HepG2 (cell line): ENCODE results near the gene SMAD3. TPM values are rescaled to one million over a fixed set of nuclear protein-coding genes. Genes with fewer than 3 reads are reported as not detected.
A peak's percentile ranks its signal among the peaks of the same experiment; 100 is the strongest.

Experiments used
- SNAPC2 ChIP-seq: sonication (generic); formaldehyde crosslinking; IDR thresholded peaks from 2 replicates; pipeline ENCODE4 v1.8.1; 2022; ENCODE audit warnings: mild to moderate bottlenecking, missing genetic modification reagents
- SOX5 ChIP-seq: IDR thresholded peaks from 2 replicates; pipeline ENCODE4 v1.6.1; 2016; ENCODE audit warnings: borderline replicate concordance
- TCF7 ChIP-seq: sonication (generic); IDR thresholded peaks from 2 replicates; pipeline ENCODE4 v1.6.1; 2016; ENCODE audit warnings: antibody characterized with exemption, low read depth
- TEAD3 ChIP-seq: optimal IDR thresholded peaks from 2 replicates; pipeline ENCODE3; 2016; ENCODE audit warnings: borderline replicate concordance
- TOE1 ChIP-seq: sonication (generic); formaldehyde crosslinking; IDR thresholded peaks from 2 replicates; pipeline ENCODE4 v1.4.0; 2020; ENCODE audit warnings: mild to moderate bottlenecking, missing genetic modification reagents
- ZNF687 ChIP-seq: sonication (generic); formaldehyde crosslinking; IDR thresholded peaks from 2 replicates; pipeline ENCODE4 v1.5.1; 2020; ENCODE audit warnings: mild to moderate bottlenecking, missing genetic modification reagents, moderate library complexity
- ZNF850 ChIP-seq: sonication (generic); formaldehyde crosslinking; conservative IDR thresholded peaks from 2 replicates; pipeline ENCODE4 v1.9.0; 2021; ENCODE audit warnings: mild to moderate bottlenecking, missing genetic modification reagents
- polyA plus RNA-seq, 8 experiments: library from polyadenylated mRNA; depleted of rRNA in 3 of 8; stranded (reverse) in 7 of 8; unstranded in 1 of 8; fragments of >200 nt; fragmentation: Illumina TruSeq in 4 of 8; extraction: Trizol in 4 of 8; gene quantifications; 2 replicates each; pipeline versions ENCODE4 v1.2.1 to v1.2.3, GENCODE V29; 2011 to 2016; ENCODE audit warnings: low read depth in 4 of 8, missing spikeins in 1 of 8, mixed read lengths in 1 of 8; ENCODE audit not compliant: insufficient read depth in 1 of 8
- total RNA-seq, 5 experiments: library from RNA; depleted of rRNA; stranded (reverse); fragments of >200 nt; fragmentation: Illumina TruSeq; extraction: Trizol; gene quantifications; 2 replicates each; pipeline ENCODE4 v1.2.3, GENCODE V29; 2016; ENCODE audit warnings: low read depth in 1 of 5
- TF ChIP-seq, protein P1 (sequence below): IDR thresholded peaks from 2 replicates; pipeline ENCODE4 v1.6.1; 2016; ENCODE audit warnings: low read depth, control low read depth
- TF ChIP-seq, protein P2 (sequence below): sonication (generic); formaldehyde crosslinking; IDR thresholded peaks from 2 replicates; pipeline ENCODE4 v1.5.0; 2020; ENCODE audit warnings: mild to moderate bottlenecking, missing genetic modification reagents, borderline replicate concordance
- TF ChIP-seq, protein P3 (sequence below): sonication (generic); formaldehyde crosslinking; IDR thresholded peaks from 2 replicates; pipeline ENCODE4 v1.8.0; 2022; ENCODE audit warnings: missing genetic modification reagents, mild to moderate bottlenecking, moderate library complexity, borderline replicate concordance
- TF ChIP-seq, protein P4 (sequence below): fragments of 450-650 bp; IDR thresholded peaks from 2 replicates; pipeline ENCODE4 v1.6.1; 2017; ENCODE audit warnings: mild to moderate bottlenecking

Gene SMAD3
- total and polyA plus RNA-seq, 2 of the 13 experiments (the other 11 are each of a cell fraction or from before 2014, with no cell fraction given), result 8.6 to 56.3 TPM

DNA sequence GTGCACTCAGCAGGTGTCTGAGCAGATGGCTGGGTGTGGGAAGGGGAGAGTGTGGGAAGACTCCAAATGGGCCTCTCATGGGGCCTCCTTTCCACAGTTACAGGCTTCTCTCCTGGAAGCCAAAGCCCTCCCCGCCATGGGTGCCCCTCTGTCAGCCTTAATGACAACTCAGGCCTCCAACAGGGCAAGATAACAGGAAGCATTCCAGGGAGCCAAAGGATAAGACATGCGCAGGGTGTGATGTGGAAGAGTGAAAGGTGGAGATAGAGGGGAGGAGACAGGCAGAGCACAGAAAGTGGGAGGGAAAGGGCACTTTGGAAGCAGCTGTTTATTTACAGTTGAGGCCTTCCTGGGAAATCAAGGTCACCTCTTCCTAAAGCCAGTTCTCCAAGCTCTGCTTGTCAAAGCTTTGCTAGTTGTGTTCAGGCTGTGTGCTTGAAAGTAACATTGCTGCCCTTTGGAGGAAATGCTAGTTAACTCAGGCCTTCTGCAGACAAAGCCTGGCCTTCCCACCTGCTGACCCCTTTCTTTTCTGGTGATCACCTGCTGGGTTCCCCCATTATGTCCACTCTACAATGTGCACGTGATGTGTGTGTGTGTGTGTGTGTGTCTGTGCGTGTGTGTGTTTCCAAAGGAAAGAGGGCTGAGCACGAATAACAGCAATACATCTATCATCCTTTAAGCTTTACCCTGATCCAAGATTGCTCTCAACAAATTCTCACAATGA is 35.2 kb upstream of the SMAD3 start (continued):
- TF ChIP-seq ZNF687 (CRISPR knock-in tag) (peak; percentile 46), SOX5 (CRISPR knock-in tag) (peak; percentile 83; the same call in 1 of the 2 replicates), SNAPC2 (CRISPR knock-in tag) (0 out of 2 replicates have a peak, but pooled peaks have one; percentile 32), ZNF850 (CRISPR knock-in tag) (no peak), TOE1 (no peak), TEAD3 (peak; percentile 92), TCF7 (peak; percentile 32)
- TF ChIP-seq, protein P1, sequence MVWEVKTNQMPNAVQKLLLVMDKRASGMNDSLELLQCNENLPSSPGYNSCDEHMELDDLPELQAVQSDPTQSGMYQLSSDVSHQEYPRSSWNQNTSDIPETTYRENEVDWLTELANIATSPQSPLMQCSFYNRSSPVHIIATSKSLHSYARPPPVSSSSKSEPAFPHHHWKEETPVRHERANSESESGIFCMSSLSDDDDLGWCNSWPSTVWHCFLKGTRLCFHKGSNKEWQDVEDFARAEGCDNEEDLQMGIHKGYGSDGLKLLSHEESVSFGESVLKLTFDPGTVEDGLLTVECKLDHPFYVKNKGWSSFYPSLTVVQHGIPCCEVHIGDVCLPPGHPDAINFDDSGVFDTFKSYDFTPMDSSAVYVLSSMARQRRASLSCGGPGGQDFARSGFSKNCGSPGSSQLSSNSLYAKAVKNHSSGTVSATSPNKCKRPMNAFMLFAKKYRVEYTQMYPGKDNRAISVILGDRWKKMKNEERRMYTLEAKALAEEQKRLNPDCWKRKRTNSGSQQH (CRISPR knock-in tag), result 0 out of 2 replicates have a peak, but pooled peaks have one; percentile 45
- TF ChIP-seq, protein P2, sequence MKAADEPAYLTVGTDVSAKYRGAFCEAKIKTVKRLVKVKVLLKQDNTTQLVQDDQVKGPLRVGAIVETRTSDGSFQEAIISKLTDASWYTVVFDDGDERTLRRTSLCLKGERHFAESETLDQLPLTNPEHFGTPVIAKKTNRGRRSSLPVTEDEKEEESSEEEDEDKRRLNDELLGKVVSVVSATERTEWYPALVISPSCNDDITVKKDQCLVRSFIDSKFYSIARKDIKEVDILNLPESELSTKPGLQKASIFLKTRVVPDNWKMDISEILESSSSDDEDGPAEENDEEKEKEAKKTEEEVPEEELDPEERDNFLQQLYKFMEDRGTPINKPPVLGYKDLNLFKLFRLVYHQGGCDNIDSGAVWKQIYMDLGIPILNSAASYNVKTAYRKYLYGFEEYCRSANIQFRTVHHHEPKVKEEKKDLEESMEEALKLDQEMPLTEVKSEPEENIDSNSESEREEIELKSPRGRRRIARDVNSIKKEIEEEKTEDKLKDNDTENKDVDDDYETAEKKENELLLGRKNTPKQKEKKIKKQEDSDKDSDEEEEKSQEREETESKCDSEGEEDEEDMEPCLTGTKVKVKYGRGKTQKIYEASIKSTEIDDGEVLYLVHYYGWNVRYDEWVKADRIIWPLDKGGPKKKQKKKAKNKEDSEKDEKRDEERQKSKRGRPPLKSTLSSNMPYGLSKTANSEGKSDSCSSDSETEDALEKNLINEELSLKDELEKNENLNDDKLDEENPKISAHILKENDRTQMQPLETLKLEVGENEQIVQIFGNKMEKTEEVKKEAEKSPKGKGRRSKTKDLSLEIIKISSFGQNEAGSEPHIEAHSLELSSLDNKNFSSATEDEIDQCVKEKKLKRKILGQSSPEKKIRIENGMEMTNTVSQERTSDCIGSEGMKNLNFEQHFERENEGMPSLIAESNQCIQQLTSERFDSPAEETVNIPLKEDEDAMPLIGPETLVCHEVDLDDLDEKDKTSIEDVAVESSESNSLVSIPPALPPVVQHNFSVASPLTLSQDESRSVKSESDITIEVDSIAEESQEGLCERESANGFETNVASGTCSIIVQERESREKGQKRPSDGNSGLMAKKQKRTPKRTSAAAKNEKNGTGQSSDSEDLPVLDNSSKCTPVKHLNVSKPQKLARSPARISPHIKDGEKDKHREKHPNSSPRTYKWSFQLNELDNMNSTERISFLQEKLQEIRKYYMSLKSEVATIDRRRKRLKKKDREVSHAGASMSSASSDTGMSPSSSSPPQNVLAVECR (CRISPR knock-in tag), result peak; percentile 55; the same call in 1 of the 2 replicates
- TF ChIP-seq, protein P3, sequence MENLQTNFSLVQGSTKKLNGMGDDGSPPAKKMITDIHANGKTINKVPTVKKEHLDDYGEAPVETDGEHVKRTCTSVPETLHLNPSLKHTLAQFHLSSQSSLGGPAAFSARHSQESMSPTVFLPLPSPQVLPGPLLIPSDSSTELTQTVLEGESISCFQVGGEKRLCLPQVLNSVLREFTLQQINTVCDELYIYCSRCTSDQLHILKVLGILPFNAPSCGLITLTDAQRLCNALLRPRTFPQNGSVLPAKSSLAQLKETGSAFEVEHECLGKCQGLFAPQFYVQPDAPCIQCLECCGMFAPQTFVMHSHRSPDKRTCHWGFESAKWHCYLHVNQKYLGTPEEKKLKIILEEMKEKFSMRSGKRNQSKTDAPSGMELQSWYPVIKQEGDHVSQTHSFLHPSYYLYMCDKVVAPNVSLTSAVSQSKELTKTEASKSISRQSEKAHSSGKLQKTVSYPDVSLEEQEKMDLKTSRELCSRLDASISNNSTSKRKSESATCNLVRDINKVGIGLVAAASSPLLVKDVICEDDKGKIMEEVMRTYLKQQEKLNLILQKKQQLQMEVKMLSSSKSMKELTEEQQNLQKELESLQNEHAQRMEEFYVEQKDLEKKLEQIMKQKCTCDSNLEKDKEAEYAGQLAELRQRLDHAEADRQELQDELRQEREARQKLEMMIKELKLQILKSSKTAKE, result peak; percentile 66; the same call in 1 of the 2 replicates
- TF ChIP-seq, protein P4, sequence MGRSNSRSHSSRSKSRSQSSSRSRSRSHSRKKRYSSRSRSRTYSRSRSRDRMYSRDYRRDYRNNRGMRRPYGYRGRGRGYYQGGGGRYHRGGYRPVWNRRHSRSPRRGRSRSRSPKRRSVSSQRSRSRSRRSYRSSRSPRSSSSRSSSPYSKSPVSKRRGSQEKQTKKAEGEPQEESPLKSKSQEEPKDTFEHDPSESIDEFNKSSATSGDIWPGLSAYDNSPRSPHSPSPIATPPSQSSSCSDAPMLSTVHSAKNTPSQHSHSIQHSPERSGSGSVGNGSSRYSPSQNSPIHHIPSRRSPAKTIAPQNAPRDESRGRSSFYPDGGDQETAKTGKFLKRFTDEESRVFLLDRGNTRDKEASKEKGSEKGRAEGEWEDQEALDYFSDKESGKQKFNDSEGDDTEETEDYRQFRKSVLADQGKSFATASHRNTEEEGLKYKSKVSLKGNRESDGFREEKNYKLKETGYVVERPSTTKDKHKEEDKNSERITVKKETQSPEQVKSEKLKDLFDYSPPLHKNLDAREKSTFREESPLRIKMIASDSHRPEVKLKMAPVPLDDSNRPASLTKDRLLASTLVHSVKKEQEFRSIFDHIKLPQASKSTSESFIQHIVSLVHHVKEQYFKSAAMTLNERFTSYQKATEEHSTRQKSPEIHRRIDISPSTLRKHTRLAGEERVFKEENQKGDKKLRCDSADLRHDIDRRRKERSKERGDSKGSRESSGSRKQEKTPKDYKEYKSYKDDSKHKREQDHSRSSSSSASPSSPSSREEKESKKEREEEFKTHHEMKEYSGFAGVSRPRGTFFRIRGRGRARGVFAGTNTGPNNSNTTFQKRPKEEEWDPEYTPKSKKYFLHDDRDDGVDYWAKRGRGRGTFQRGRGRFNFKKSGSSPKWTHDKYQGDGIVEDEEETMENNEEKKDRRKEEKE, result no peak
